Hepatocyte (in vitro differentiated cells): ENCODE data around the gene RBM19. TPM values are rescaled to one million over a fixed set of nuclear protein-coding genes. Genes with fewer than 3 reads are reported as not detected.

ENCODE experiments used
- DNase-seq: peaks from one replicate; pipeline ENCODE4 v3.0.0-alpha.2; 2016; ENCODE audit warnings: low spot score
- H2AFZ ChIP-seq: fragments of 200-600 bp; sonication (generic); 2 replicates; pipeline ENCODE4 v1.6.0; 2016; ENCODE audit warnings: antibody characterized with exemption, mild to moderate bottlenecking
- H3K27ac ChIP-seq: fragments of 200-600 bp; sonication (generic); 2 replicates; pipeline ENCODE4 v1.5.1; 2016; ENCODE audit warnings: mild to moderate bottlenecking
- H3K27me3 ChIP-seq: fragments of 200-600 bp; sonication (generic); 2 replicates; pipeline ENCODE4 v1.6.1; 2016
- H3K36me3 ChIP-seq: fragments of 200-600 bp; sonication (generic); replicated peaks from 2 replicates; pipeline ENCODE4 v1.5.1; 2016; ENCODE audit warnings: low read depth; ENCODE audit not compliant: insufficient read depth
- H3K4me1 ChIP-seq: fragments of 200-600 bp; sonication (generic); 2 replicates; pipeline ENCODE4 v1.5.1; 2016; ENCODE audit warnings: mild to moderate bottlenecking, moderate library complexity; ENCODE audit not compliant: insufficient read depth
- H3K4me2 ChIP-seq: fragments of 200-600 bp; sonication (generic); 2 replicates; pipeline ENCODE4 v1.6.0; 2016
- H3K4me3 ChIP-seq: fragments of 200-600 bp; sonication (generic); 2 replicates; pipeline ENCODE4 v1.5.1; 2016; ENCODE audit warnings: mild to moderate bottlenecking
- H3K79me2 ChIP-seq: fragments of 200-600 bp; sonication (generic); 2 replicates; pipeline ENCODE4 v1.6.0; 2017; ENCODE audit warnings: mild to moderate bottlenecking
- H3K9me2 ChIP-seq: fragments of 200-600 bp; sonication (generic); replicated peaks from 2 replicates; pipeline ENCODE4 v1.6.0; 2017; ENCODE audit warnings: mild to moderate bottlenecking; ENCODE audit not compliant: insufficient read depth
- H3K9me3 ChIP-seq: fragments of 200-600 bp; sonication (generic); 2 replicates; pipeline ENCODE4 v1.5.1; 2016; ENCODE audit warnings: low read depth, mild to moderate bottlenecking
- H4K20me1 ChIP-seq: fragments of 200-600 bp; sonication (generic); 2 replicates; pipeline ENCODE4 v1.6.0; 2016; ENCODE audit warnings: mild to moderate bottlenecking; ENCODE audit not compliant: insufficient read depth, poor library complexity, severe bottlenecking
- CTCF ChIP-seq: fragments of 200-600 bp; sonication (generic); IDR thresholded peaks from 2 replicates; pipeline ENCODE4 v1.5.1; 2016; ENCODE audit warnings: antibody characterized with exemption, mild to moderate bottlenecking; ENCODE audit not compliant: poor library complexity
- EZH2 ChIP-seq: fragments of 200-600 bp; sonication (generic); IDR thresholded peaks from 2 replicates; pipeline ENCODE4 v1.6.1; 2016; ENCODE audit warnings: antibody characterized with exemption, mild to moderate bottlenecking, borderline replicate concordance
- EZH2phosphoT487 ChIP-seq: fragments of 200-600 bp; sonication (generic); IDR thresholded peaks from one replicate; pipeline ENCODE4 v1.6.1; 2018; ENCODE audit warnings: antibody characterized with exemption, mild to moderate bottlenecking, low read depth, moderate library complexity; ENCODE audit not compliant: unreplicated experiment, severe bottlenecking
- WGBS: methylation state at CpG from one replicate; pipeline ENCODE4 v1.1.6; 2016; ENCODE audit warnings: low lambda C conversion rate; ENCODE audit errors: missing lambda C conversion rate; 5-methylcytosine and 5-hydroxymethylcytosine counted together
- polyA plus RNA-seq: library from polyadenylated mRNA; unstranded; fragments of >200 nt; fragmentation: Nextera tagmentation; extraction: Ambion mirVana; gene quantifications from 2 replicates; pipeline ENCODE4 v1.2.1, GENCODE V29; 2016
- total RNA-seq: library from RNA; depleted of rRNA; stranded (reverse); fragments of >200 nt; gene quantifications from 2 replicates; pipeline ENCODE4 v1.2.3, GENCODE V29; 2014

Gene RBM19
- total and polyA plus RNA-seq, 2 experiments from 2014 or later = 14.5 to 16.8 TPM

- Histone ChIP-seq H3K79me2 (no peaks in the 10 kb centered on the region), H3K27ac (no peak overlapping the region), H3K4me2 (no peak overlapping the region), H3K27me3 (peaks cover 20% of the 10 kb centered on the region), H3K36me3 (no peaks in the 10 kb centered on the region), H2AFZ (no peak overlapping the region), H3K4me3 (no peak overlapping the region), H3K9me2 (no peaks in the 10 kb centered on the region), H4K20me1 (no peaks in the 10 kb centered on the region), H3K4me1 (no peaks in the 10 kb centered on the region), H3K9me3 (no peaks in the 10 kb centered on the region)
- no peak for DNase-seq
- WGBS = no CpG with 5 or more reads among the region's 3 CpGs
- TF ChIP-seq EZH2phosphoT487 (no peak), EZH2 (no peak), CTCF (no peak)
These were observed 46.8 kb upstream of the RBM19 start for GRCh38 chr12:114012744-114013431.

GRCh38 chr12:114011711-114012110 lies 45.6 kb upstream of the RBM19 start:
- TF ChIP-seq EZH2 (no peak), EZH2phosphoT487 (no peak)
- H3K27me3 ChIP-seq = peaks cover 20% of the 10 kb centered on the region
- 65% methylated on average over 10 of the region's 10 CpGs for WGBS
- H3K4me3 ChIP-seq = no peak overlapping the region
- no peaks in the 10 kb centered on the region for H4K20me1 ChIP-seq
- no peaks in the 10 kb centered on the region for H3K4me1 ChIP-seq
- H3K36me3 ChIP-seq = no peaks in the 10 kb centered on the region
- H3K79me2 ChIP-seq = no peaks in the 10 kb centered on the region
- H3K27ac ChIP-seq = no peak overlapping the region
- no peaks in the 10 kb centered on the region for H3K9me3 ChIP-seq
- H3K4me2 ChIP-seq = no peak overlapping the region
- DNase-seq = no peak
- no peak overlapping the region for H2AFZ ChIP-seq
- no peaks in the 10 kb centered on the region for H3K9me2 ChIP-seq

DNA sequence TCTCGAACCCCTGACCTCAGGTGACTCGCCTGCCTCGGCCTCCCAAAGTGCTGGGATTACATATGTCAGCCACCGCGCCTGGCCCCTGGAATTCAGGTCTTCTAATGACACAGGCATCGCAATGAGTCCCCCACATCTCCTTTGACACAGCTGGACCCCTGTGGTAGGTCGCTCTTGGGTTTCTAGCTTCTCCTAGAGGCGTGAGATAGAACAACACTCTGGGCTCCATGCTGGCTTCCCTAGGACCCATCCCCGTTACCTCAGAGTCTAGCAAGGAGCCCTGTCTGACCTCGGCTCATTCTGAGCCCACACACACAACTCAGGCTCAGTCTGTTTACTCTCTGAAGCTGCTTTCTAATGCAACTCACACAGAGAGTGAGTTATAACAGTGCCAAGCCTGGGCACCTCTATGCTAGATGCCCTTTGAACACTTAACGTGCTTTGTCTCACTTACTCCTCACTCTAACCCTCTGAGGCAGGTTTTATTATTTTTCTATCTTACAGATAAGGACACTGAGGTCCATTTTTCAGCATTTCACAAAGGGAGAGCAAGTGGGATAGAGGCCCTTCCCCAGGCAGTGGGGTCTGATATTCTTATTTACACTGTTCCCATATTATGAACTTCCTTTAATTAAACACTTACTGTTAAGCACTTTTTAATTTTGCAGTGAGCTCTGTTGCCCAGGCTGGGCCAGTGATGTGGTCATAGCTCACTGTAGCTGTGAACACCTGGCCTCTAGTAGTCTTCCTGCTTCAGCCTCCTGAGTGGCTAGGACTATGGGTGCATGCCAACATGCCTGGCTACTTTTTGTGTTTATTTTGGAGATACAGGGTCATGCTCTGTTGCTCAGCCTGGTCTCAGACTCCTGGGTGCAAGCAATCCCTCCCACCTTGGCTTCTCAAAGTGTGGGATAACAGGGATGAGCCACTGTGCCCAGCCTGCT lies 40.6 kb upstream of the RBM19 start:
- Histone ChIP-seq H3K27me3 (peaks cover 27% of the 10 kb centered on the region), H3K9me3 (no peaks in the 10 kb centered on the region), H3K27ac (no peak overlapping the region), H4K20me1 (no peaks in the 10 kb centered on the region), H3K79me2 (no peaks in the 10 kb centered on the region), H2AFZ (no peak overlapping the region), H3K36me3 (no peaks in the 10 kb centered on the region), H3K4me2 (no peak overlapping the region), H3K4me1 (no peaks in the 10 kb centered on the region), H3K9me2 (no peaks in the 10 kb centered on the region), H3K4me3 (no peak overlapping the region)
- no peak for DNase-seq
- TF ChIP-seq EZH2 = no peak
- TF ChIP-seq EZH2phosphoT487 = no peak
- no peak for TF ChIP-seq CTCF
- WGBS = 82% methylated on average over 11 of the region's 11 CpGs

GRCh38 chr12:114004402-114004801 lies 38.3 kb upstream of the RBM19 start:
- no peak overlapping the region for H3K27ac ChIP-seq
- no peaks in the 10 kb centered on the region for H3K4me1 ChIP-seq
- no peak overlapping the region for H2AFZ ChIP-seq
- H3K27me3 ChIP-seq = peaks cover 22% of the 10 kb centered on the region
- no peak overlapping the region for H3K4me2 ChIP-seq
- WGBS = 95% methylated on average over 3 of the region's 3 CpGs
- TF ChIP-seq EZH2phosphoT487 = no peak
- no peak for TF ChIP-seq EZH2
- no peak for TF ChIP-seq CTCF
- no peaks in the 10 kb centered on the region for H3K79me2 ChIP-seq
- no peak for DNase-seq
- H3K9me2 ChIP-seq = no peaks in the 10 kb centered on the region
- no peaks in the 10 kb centered on the region for H3K36me3 ChIP-seq
- H4K20me1 ChIP-seq = no peaks in the 10 kb centered on the region
- H3K4me3 ChIP-seq = no peak overlapping the region
- no peaks in the 10 kb centered on the region for H3K9me3 ChIP-seq
